ENCODE results near the gene HKDC1. TPM values are rescaled to one million over a fixed set of nuclear protein-coding genes. Genes with fewer than 3 reads are reported as not detected.

The HKDC1 gene
- total RNA-seq, 2 experiments from 2014 or later = not detected

DNA sequence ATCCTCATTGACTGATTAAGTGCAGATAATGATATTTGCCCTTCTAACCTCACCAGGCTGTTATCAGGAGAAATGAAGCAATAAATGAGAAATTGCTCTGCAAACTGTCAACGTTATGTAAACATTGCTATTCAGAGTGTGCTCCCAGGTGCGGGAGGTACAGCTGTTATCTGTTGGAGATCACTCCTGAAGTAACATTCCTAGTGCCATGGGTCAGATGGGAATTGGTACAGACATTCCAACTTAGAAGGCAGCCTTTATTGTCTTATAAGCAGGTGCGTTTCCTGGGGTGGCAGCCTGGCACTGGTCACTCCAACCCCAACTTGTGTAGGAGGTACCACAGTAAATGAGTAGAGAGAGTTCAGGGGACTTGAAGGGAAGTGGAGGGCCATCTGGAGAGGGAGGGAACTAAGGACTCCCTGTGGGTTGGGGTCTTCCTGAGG is 95.0 kb downstream of the HKDC1 start:
- Histone ChIP-seq H3K9me2 (ENCODE audit: insufficient read depth, low read length) (no peaks in the 10 kb centered on the region), H3K79me2 (ENCODE audit: insufficient read depth, low read depth, low read length) (peaks cover 7% of the 10 kb centered on the region; the same call in 1 of the 2 replicates)

DNA sequence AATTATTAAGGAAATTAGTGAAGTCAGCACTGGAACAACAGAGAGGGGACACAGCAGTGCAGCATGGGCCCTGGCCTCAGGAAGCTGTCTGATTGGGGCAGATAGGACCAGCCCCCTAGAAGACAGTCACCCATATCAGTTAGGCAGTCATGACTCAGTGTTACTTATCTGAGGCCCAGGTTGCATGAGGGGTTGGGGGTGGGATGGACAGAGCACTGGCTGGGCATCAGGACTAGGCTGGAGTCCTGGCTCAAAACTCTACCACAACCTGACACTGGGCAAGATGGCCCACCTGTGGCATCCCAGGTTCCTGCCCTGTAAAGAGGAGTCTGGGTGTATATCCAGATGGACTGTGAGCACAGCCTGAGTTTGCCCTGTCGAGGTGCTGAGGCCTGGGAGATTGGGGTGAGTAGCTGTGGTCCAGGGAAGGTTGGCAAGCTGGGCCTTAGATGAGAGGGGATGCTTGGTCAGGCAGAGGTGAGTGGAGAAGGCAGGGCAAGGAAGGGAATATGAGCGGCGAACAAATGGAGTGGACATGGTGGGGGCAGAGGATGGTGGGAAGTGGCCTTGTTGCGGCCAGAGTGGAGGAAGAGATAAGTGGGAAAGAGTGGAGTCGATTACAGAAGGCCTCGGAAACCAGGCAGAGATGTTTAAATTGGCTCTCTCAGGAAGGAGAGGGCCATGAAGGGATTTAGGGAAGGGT is 95.6 kb downstream of the HKDC1 start:
- Histone ChIP-seq H3K4me3 (ENCODE audit: low read depth, low read length, poor library complexity, severe bottlenecking) (no peak overlapping the region), H3K9me2 (ENCODE audit: insufficient read depth, low read length) (no peaks in the 10 kb centered on the region), H3K36me3 (ENCODE audit: insufficient read depth, low read length) (no peaks in the 10 kb centered on the region), H4K20me1 (ENCODE audit: insufficient read depth, low read length) (no peaks in the 10 kb centered on the region), H2AFZ (ENCODE audit: low read length) (no peak overlapping the region), H3K79me2 (ENCODE audit: insufficient read depth, low read depth, low read length) (peaks cover 12% of the 10 kb centered on the region; the same call in 1 of the 2 replicates), H3K9me3 (ENCODE audit: low read length) (no peaks in the 10 kb centered on the region), H3K4me2 (ENCODE audit: low read length) (no peak overlapping the region), H3K4me1 (ENCODE audit: insufficient read depth, low read length, poor library complexity, severe bottlenecking) (peaks cover 28% of the 10 kb centered on the region), H3K27ac (ENCODE audit: low read depth, low read length, poor library complexity, severe bottlenecking) (no peak overlapping the region)
- POLR2A ChIA-PET = no interaction called here
- no TSS peak for BruUV-seq (replicated peaks)
- CTCF ChIA-PET (ENCODE audit: unreplicated experiment) = no interaction called here
- intact Hi-C loops (cut with micrococcal nuclease; ENCODE audit: unreplicated experiment) = no loop called here
- no peak for DNase-seq (ENCODE audit: low spot score)
- TF ChIP-seq, protein P1, sequence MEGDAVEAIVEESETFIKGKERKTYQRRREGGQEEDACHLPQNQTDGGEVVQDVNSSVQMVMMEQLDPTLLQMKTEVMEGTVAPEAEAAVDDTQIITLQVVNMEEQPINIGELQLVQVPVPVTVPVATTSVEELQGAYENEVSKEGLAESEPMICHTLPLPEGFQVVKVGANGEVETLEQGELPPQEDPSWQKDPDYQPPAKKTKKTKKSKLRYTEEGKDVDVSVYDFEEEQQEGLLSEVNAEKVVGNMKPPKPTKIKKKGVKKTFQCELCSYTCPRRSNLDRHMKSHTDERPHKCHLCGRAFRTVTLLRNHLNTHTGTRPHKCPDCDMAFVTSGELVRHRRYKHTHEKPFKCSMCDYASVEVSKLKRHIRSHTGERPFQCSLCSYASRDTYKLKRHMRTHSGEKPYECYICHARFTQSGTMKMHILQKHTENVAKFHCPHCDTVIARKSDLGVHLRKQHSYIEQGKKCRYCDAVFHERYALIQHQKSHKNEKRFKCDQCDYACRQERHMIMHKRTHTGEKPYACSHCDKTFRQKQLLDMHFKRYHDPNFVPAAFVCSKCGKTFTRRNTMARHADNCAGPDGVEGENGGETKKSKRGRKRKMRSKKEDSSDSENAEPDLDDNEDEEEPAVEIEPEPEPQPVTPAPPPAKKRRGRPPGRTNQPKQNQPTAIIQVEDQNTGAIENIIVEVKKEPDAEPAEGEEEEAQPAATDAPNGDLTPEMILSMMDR (conservative IDR thresholded peaks at IDR 0.05; ENCODE audit: low read length) = no peak
- no peak for TF ChIP-seq EZH2phosphoT487 (IDR thresholded peaks at IDR 0.05; ENCODE audit: borderline replicate concordance, low read depth, low read length)

More for the DNA sequence above, 95.0 kb downstream of the HKDC1 start:
- no peak overlapping the region for H3K4me3 ChIP-seq (ENCODE audit: low read depth, low read length, poor library complexity, severe bottlenecking)
- BruUV-seq (replicated peaks) = no TSS peak
- H3K36me3 ChIP-seq (ENCODE audit: insufficient read depth, low read length) = no peaks in the 10 kb centered on the region
- intact Hi-C loops (cut with micrococcal nuclease; ENCODE audit: unreplicated experiment) = no loop called here
- TF ChIP-seq, protein P1 (conservative IDR thresholded peaks at IDR 0.05; ENCODE audit: low read length) = no peak
- ChIA-PET POLR2A (no interaction called here), CTCF (ENCODE audit: unreplicated experiment) (no interaction called here)
- DNase-seq (ENCODE audit: low spot score) = no peak
- no peak overlapping the region for H3K27ac ChIP-seq (ENCODE audit: low read depth, low read length, poor library complexity, severe bottlenecking)
- H3K4me1 ChIP-seq (ENCODE audit: insufficient read depth, low read length, poor library complexity, severe bottlenecking) = peaks cover 27% of the 10 kb centered on the region
- H3K9me3 ChIP-seq (ENCODE audit: low read length) = no peaks in the 10 kb centered on the region
- no peak overlapping the region for H2AFZ ChIP-seq (ENCODE audit: low read length)
- no peak overlapping the region for H3K4me2 ChIP-seq (ENCODE audit: low read length)
- H4K20me1 ChIP-seq (ENCODE audit: insufficient read depth, low read length) = no peaks in the 10 kb centered on the region
